Cardiac muscle cell (in vitro differentiated cells and primary cell): ENCODE results near the gene XCL1. TPM values are rescaled to one million over a fixed set of nuclear protein-coding genes. Genes with fewer than 3 reads are reported as not detected.
A peak's percentile ranks its signal among the peaks of the same experiment; 100 is the strongest.
"Not testable (repeated sequence)": the region's sequence is repeated elsewhere in the genome, so short reads cannot be mapped to it uniquely, and the experiment has no call there.

Experiments
- DNase-seq, 2 donors: peaks; one replicate each; pipeline versions ENCODE4 v3.0.0 to v3.0.0-alpha.2; 2010 to 2017; ENCODE audit warnings: low read depth in 1 of 2, low spot score in 1 of 2
- H3K27ac ChIP-seq: fragments of 200-600 bp; sonication (generic); 2 replicates; pipeline ENCODE4 v1.5.1; 2016
- H3K27me3 ChIP-seq: fragments of 200-600 bp; sonication (generic); 2 replicates; pipeline ENCODE4 v1.6.0; 2016; ENCODE audit warnings: control low read depth
- H3K36me3 ChIP-seq: fragments of 200-600 bp; sonication (generic); 2 replicates; pipeline ENCODE4 v1.5.1; 2016; ENCODE audit warnings: control low read depth
- H3K4me1 ChIP-seq: fragments of 200-600 bp; sonication (generic); 2 replicates; pipeline ENCODE4 v1.8.1; 2017; ENCODE audit warnings: low read depth, mild to moderate bottlenecking, mixed run types
- H3K4me3 ChIP-seq: fragments of 200-600 bp; sonication (generic); 2 replicates; pipeline ENCODE4 v1.5.1; 2016; ENCODE audit warnings: mild to moderate bottlenecking
- H3K9me3 ChIP-seq: fragments of 200-600 bp; sonication (generic); 2 replicates; pipeline ENCODE4 v1.5.1; 2017; ENCODE audit warnings: low read depth, mild to moderate bottlenecking, control low read depth
- polyA plus RNA-seq: library from polyadenylated mRNA; unstranded; fragments of >200 nt; fragmentation: Nextera tagmentation; extraction: Ambion mirVana; gene quantifications from 2 replicates; pipeline ENCODE4 v1.2.1, GENCODE V29; 2016
- total RNA-seq: library from RNA; depleted of rRNA; stranded (reverse); fragments of >200 nt; gene quantifications from 2 replicates; pipeline ENCODE4 v1.2.3, GENCODE V29; 2016
- TF ChIP-seq, protein P1 (sequence below): IDR thresholded peaks from 2 replicates; pipeline ENCODE4 v1.5.1; 2012; ENCODE audit warnings: low read depth, mild to moderate bottlenecking, low read length

XCL1 gene, protein sequence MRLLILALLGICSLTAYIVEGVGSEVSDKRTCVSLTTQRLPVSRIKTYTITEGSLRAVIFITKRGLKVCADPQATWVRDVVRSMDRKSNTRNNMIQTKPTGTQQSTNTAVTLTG
- 0.53 and 0.54 TPM in 2 replicates for total RNA-seq
- 1.6 and 2.0 TPM in 2 replicates for polyA plus RNA-seq

- not testable (repeated sequence) for H3K27me3 ChIP-seq, H3K9me3 ChIP-seq, H3K27ac ChIP-seq, H3K4me3 ChIP-seq, DNase-seq, H3K36me3 ChIP-seq
- H3K4me1 ChIP-seq, result peaks cover 14% of the 10 kb centered on the region
Observed at GRCh38 chr1:168576245-168576688, at the start of gene XCL1. Gene XCL1, plus strand, starts transcription at chr1:168576605. Its CDS starts 33 bp downstream, at chr1:168576638.

DNA sequence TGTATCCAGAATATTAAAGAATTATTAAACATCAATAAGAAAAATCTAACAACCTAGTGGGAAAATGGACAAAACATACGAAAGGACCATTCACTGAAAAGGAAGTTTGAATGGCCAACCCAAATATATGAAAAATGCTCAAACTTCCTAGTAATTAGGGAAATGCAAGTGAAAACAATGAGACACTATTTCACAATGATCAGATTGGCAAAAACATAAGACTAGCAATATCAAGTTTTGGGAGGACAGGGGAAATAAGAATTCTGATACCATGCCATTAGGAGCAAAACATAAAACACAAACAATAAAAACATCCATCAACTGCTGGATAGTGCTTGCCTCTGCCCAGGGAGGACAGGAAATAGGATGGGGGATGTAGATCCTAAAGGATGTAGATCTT, 46.9 kb upstream of the XCL1 start:
- DNase-seq, result peak in 1 of 2 donors; percentile 22
- TF ChIP-seq, protein P1, sequence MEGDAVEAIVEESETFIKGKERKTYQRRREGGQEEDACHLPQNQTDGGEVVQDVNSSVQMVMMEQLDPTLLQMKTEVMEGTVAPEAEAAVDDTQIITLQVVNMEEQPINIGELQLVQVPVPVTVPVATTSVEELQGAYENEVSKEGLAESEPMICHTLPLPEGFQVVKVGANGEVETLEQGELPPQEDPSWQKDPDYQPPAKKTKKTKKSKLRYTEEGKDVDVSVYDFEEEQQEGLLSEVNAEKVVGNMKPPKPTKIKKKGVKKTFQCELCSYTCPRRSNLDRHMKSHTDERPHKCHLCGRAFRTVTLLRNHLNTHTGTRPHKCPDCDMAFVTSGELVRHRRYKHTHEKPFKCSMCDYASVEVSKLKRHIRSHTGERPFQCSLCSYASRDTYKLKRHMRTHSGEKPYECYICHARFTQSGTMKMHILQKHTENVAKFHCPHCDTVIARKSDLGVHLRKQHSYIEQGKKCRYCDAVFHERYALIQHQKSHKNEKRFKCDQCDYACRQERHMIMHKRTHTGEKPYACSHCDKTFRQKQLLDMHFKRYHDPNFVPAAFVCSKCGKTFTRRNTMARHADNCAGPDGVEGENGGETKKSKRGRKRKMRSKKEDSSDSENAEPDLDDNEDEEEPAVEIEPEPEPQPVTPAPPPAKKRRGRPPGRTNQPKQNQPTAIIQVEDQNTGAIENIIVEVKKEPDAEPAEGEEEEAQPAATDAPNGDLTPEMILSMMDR, result no peak
- no peak overlapping the region for H3K27ac ChIP-seq

DNA sequence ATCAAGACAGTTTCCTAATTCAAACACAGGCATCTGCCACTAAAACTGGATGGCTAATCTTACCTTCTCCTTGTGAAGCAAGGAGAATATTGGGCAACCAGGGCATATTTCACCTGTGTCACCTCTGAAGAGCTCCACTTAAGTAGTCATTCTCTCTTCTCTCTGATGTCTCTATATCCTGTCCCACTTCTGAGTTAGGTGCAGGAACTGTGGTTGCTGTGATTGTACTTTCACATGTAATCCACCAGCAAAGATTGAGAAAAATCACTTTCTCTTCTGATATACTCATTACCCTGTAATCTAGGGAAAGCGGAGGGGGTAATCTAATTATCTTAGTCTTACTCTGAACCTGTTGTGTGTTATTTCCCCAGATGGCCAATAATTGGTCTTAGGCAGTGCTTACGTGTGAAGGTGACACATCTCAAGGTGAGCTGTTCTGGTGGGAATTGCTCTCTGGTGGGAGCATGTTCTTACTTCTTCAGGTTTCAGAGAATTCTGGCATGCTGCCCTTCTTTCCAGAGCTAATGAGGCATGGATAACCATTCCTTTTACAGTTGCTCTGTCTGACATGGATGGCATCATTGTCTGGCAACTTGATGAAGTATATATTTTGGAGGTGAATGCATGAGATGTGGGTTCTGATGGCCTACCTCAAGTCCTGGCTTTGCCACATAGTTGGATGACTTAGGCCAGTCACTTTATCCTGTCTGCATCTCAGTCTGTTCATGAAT, 44.6 kb upstream of the XCL1 start:
- Histone ChIP-seq H3K4me1 (peaks cover 10% of the 10 kb centered on the region), H3K36me3 (no peaks in the 10 kb centered on the region), H3K27ac (no peak overlapping the region), H3K9me3 (no peaks in the 10 kb centered on the region), H3K4me3 (no peak overlapping the region), H3K27me3 (no peaks in the 10 kb centered on the region)
- DNase-seq, result no peak
- TF ChIP-seq, protein P1, result no peak

More for the DNA sequence above, 46.9 kb upstream of the XCL1 start:
- Histone ChIP-seq H3K4me3 (no peak overlapping the region), H3K27me3 (no peaks in the 10 kb centered on the region), H3K9me3 (no peaks in the 10 kb centered on the region), H3K36me3 (no peaks in the 10 kb centered on the region), H3K4me1 (peaks cover under 1% of the 10 kb centered on the region)

DNA sequence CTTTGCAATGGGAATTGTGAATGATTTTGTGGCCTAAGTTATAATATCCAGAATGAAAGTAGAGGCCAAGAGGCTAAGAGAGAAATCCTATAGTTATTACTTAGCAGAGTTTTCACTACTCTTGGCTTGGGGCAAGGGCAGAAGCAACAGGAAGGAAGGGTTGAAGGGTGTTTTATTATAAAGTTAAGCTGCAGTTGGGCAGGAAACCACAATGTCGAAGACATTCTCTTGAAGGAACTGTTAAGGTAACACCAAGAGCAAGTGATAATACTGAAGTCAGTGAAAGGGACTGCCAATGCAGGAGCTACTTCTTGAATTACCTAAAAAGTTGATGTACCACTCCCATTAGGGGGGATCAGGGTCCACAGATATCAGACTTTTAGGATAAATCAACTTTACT, 40.9 kb upstream of the XCL1 start:
- no peaks in the 10 kb centered on the region for H3K36me3 ChIP-seq
- H3K4me3 ChIP-seq, result no peak overlapping the region
- H3K27me3 ChIP-seq, result no peaks in the 10 kb centered on the region
- H3K27ac ChIP-seq, result no peak overlapping the region
- no peaks in the 10 kb centered on the region for H3K9me3 ChIP-seq
- DNase-seq, result no peak
- TF ChIP-seq, protein P1, result no peak
- peaks cover 12% of the 10 kb centered on the region for H3K4me1 ChIP-seq

GRCh38 chr1:168540798-168541197, 35.6 kb upstream of the XCL1 start:
- not testable (repeated sequence) for H3K27ac ChIP-seq, H3K27me3 ChIP-seq, H3K4me3 ChIP-seq, H3K4me1 ChIP-seq, DNase-seq, H3K9me3 ChIP-seq, H3K36me3 ChIP-seq

GRCh38 chr1:168542978-168543377, 33.4 kb upstream of the XCL1 start:
- not testable (repeated sequence) for H3K27me3 ChIP-seq, H3K4me3 ChIP-seq, H3K4me1 ChIP-seq, DNase-seq, H3K36me3 ChIP-seq, H3K9me3 ChIP-seq, H3K27ac ChIP-seq

GRCh38 chr1:168543840-168544498, 32.4 kb upstream of the XCL1 start, which contains the start of gene XCL2:
Gene XCL2, minus strand, starts transcription at chr1:168543997. Its CDS starts 33 bp downstream, at chr1:168543964.
- H3K27ac ChIP-seq, H3K36me3 ChIP-seq, H3K27me3 ChIP-seq, H3K9me3 ChIP-seq, H3K4me3 ChIP-seq, DNase-seq, H3K4me1 ChIP-seq: not testable (repeated sequence)
